Measurements from ENCODE around the gene FAT4. TPM values are rescaled to one million over a fixed set of nuclear protein-coding genes. Genes with fewer than 3 reads are reported as not detected.

Gene FAT4, protein sequence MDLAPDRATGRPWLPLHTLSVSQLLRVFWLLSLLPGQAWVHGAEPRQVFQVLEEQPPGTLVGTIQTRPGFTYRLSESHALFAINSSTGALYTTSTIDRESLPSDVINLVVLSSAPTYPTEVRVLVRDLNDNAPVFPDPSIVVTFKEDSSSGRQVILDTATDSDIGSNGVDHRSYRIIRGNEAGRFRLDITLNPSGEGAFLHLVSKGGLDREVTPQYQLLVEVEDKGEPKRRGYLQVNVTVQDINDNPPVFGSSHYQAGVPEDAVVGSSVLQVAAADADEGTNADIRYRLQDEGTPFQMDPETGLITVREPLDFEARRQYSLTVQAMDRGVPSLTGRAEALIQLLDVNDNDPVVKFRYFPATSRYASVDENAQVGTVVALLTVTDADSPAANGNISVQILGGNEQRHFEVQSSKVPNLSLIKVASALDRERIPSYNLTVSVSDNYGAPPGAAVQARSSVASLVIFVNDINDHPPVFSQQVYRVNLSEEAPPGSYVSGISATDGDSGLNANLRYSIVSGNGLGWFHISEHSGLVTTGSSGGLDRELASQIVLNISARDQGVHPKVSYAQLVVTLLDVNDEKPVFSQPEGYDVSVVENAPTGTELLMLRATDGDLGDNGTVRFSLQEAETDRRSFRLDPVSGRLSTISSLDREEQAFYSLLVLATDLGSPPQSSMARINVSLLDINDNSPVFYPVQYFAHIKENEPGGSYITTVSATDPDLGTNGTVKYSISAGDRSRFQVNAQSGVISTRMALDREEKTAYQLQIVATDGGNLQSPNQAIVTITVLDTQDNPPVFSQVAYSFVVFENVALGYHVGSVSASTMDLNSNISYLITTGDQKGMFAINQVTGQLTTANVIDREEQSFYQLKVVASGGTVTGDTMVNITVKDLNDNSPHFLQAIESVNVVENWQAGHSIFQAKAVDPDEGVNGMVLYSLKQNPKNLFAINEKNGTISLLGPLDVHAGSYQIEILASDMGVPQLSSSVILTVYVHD (N-terminal part only)
- 0.85 to 2.1 TPM (median 1.4 TPM) in 5 replicates for total RNA-seq (2022; extraction: Qiagen RNA extraction; ENCODE audit: low read depth)

DNA sequence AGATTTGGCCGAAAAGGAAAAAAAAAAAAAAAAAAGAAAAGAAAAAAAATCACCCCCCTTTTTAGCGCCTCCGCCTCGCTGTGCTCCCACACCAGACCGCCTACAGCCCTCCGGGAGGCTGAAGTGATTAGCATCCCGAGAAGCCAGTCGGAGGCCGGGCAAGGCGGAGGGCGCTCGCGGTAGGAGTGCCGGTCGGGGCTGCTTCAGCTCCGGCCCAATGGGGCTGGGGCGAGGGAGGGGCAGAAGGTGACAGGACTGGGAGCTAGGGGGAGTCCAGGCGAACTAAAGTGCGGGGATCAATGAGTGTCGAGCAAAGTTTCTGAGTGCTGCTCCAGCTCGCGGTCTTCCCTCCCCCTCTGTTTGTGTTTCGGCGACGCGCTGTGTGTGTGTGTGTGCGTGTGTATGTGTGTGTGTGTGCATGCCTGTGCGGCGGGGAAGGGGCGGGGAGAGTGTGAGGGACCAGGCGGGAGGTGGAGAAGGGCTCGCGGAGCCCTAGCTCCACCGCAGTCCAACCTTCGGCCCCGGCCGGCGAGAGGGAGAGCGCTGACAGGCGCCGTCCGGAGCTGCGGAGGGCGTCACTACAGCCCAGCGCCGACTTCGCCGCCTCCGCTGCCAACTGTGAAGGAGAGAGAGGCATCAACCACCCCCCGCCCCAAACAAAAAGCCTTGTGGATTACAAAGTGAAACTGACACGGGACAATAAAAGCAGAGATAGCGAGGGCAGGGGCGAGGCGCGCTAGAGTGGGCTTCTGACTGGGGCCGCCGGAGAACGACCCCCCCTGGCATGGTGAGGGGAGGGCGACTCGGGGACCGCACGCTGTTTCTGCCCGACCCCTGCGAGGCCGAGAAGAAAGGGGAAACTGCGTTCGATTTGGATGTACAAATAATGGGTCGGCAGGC is at the start of gene FAT4:
Gene FAT4 (plus strand): TSS at position 280 of the 900 bp plus-strand sequence. CDS start 1,457 bp downstream, outside the sequence.

